ENCODE results near the gene NOX3. TPM values are rescaled to one million over a fixed set of nuclear protein-coding genes. Genes with fewer than 3 reads are reported as not detected.
"Not testable (repeated sequence)": the region's sequence is repeated elsewhere in the genome, so short reads cannot be mapped to it uniquely, and the experiment has no call there.

The NOX3 gene
- total and polyA plus RNA-seq, 7 donors: not detected

GRCh38 chr6:155454008-155454407, 1.6 kb downstream of the NOX3 start:
- Histone ChIP-seq H3K27ac (no peak overlapping the region), H3K27me3 (ENCODE audit: insufficient read depth in 3 of 3, low read length in 2 of 3) (no peaks in the 10 kb centered on the region), H3K4me3 (no peak overlapping the region), H3K9me3 (no peaks in the 10 kb centered on the region), H3K36me3 (ENCODE audit: insufficient read depth in 1 of 2, low read depth in 1 of 2) (no peaks in the 10 kb centered on the region), H3K4me1 (no peaks in the 10 kb centered on the region)
- no peak for TF ChIP-seq CTCF (IDR thresholded peaks at IDR 0.05)
- DNase-seq (no peak), ATAC-seq (no peak)
- intact Hi-C loops (cut with DNase I): no loop called here
- 81 to 86% (median 86%) methylated on average over 1 of the region's 1 CpG for WGBS, 3 donors

DNA sequence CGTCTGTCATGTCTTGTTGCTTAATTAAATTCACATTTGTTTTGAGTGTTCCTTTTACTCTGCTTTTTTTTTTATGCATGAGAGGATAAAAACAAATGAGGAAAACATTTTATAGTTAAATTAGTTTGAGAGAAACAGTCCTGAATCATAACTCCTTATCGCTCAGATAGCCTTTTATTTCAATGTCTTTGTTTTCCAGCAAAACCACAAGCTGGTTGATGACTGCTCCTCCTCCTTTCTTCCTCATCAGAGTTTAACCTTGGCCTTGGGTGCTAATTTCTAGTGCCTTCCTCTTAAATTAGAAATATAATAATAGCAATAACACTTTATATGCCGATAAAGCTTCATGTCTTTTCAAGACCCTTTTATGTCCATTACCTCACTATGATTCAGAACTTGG, 3.1 kb downstream of the NOX3 start:
- H3K36me3 ChIP-seq (ENCODE audit: insufficient read depth in 1 of 2, low read depth in 1 of 2): no peaks in the 10 kb centered on the region
- H3K4me1 ChIP-seq: no peaks in the 10 kb centered on the region
- no peaks in the 10 kb centered on the region for H3K27me3 ChIP-seq (ENCODE audit: insufficient read depth in 3 of 3, low read length in 2 of 3)
- no peaks in the 10 kb centered on the region for H3K9me3 ChIP-seq
- 86 to 89% (median 86%) methylated on average over 3 of the region's 3 CpGs for WGBS, 3 donors
- DNase-seq (no peak), ATAC-seq (no peak)
- H3K4me3 ChIP-seq: no peak overlapping the region
- intact Hi-C loops (cut with DNase I): no loop called here
- no peak for TF ChIP-seq CTCF (IDR thresholded peaks at IDR 0.05)
- no peak overlapping the region for H3K27ac ChIP-seq

GRCh38 chr6:155451530-155451929, 4.1 kb downstream of the NOX3 start:
- H3K9me3 ChIP-seq; intact Hi-C loops (cut with DNase I); DNase-seq; H3K36me3 ChIP-seq (ENCODE audit: insufficient read depth in 1 of 2, low read depth in 1 of 2); H3K27me3 ChIP-seq (ENCODE audit: insufficient read depth in 3 of 3, low read length in 2 of 3); ATAC-seq; H3K4me1 ChIP-seq; H3K4me3 ChIP-seq; H3K27ac ChIP-seq: not testable (repeated sequence)
- 76 to 85% (median 85%) methylated on average over 7 of the region's 7 CpGs for WGBS, 3 donors

DNA sequence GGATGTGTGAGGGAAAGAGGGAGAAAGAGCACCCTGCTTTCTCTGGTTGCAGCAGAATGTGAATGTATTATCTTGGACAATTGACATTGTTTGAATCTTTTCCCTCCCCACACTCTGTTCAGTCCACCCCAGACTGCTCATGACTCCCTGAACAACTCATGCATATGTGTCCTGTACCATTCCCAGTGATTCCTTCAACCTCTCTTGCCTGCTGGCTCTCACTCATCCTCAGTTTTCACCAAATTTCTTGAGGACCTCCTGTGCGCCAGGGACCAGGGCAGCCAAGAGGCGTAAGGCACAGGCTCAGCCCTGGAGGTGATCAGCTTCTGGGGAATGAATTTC, 5.4 kb downstream of the NOX3 start:
- intact Hi-C loops (cut with DNase I): no loop called here
- WGBS, 3 donors: 94 to 98% (median 97%) methylated on average over 2 of the region's 2 CpGs
- H3K36me3 ChIP-seq (ENCODE audit: insufficient read depth in 1 of 2, low read depth in 1 of 2): no peaks in the 10 kb centered on the region
- no peaks in the 10 kb centered on the region for H3K9me3 ChIP-seq
- H3K4me1 ChIP-seq: no peaks in the 10 kb centered on the region
- H3K27ac ChIP-seq: no peak overlapping the region
- ATAC-seq (no peak), DNase-seq (no peak)
- no peak for TF ChIP-seq CTCF (IDR thresholded peaks at IDR 0.05)
- H3K4me3 ChIP-seq: no peak overlapping the region
- H3K27me3 ChIP-seq (ENCODE audit: insufficient read depth in 3 of 3, low read length in 2 of 3): no peaks in the 10 kb centered on the region

- WGBS, 3 donors: 39 to 41% (median 39%) methylated on average over 14 of the region's 14 CpGs
- Histone ChIP-seq H3K36me3 (ENCODE audit: insufficient read depth in 1 of 2, low read depth in 1 of 2) (no peaks in the 10 kb centered on the region), H3K4me3 (no peak overlapping the region), H3K27ac (no peak overlapping the region), H3K9me3 (no peaks in the 10 kb centered on the region), H3K27me3 (ENCODE audit: insufficient read depth in 3 of 3, low read length in 2 of 3) (no peaks in the 10 kb centered on the region), H3K4me1 (no peaks in the 10 kb centered on the region)
- DNase-seq (no peak), ATAC-seq (no peak)
- intact Hi-C loops (cut with DNase I): no loop called here
- TF ChIP-seq CTCF (IDR thresholded peaks at IDR 0.05): no peak
These were observed 6.0 kb downstream of the NOX3 start for GRCh38 chr6:155449450-155450239.
